Adipocyte (in vitro differentiated cells): Measurements from ENCODE around the gene SLC7A14.
"Not testable (repeated sequence)": the region's sequence is repeated elsewhere in the genome, so short reads cannot be mapped to it uniquely, and the experiment has no call there.

Experiments
- DNase-seq: peaks from one replicate; pipeline ENCODE4 v3.0.0-alpha.2; 2015; ENCODE audit warnings: low read depth
- H3K27me3 ChIP-seq: replicated peaks from 2 replicates; pipeline ENCODE4 v1.7.0; 2013; ENCODE audit warnings: mild to moderate bottlenecking, low read length, moderate library complexity; ENCODE audit not compliant: control insufficient read depth, insufficient read depth
- H3K36me3 ChIP-seq: 2 replicates; pipeline ENCODE4 v1.7.0; 2013; ENCODE audit warnings: low read length, mild to moderate bottlenecking, moderate library complexity; ENCODE audit not compliant: control insufficient read depth, insufficient read depth, severe bottlenecking
- H3K4me1 ChIP-seq: 2 replicates; pipeline ENCODE4 v1.7.0; 2013; ENCODE audit warnings: mild to moderate bottlenecking, low read length, moderate library complexity; ENCODE audit not compliant: control insufficient read depth, insufficient read depth
- H3K4me3 ChIP-seq: 2 replicates; pipeline ENCODE4 v1.7.0; 2013; ENCODE audit warnings: mild to moderate bottlenecking, low read length, moderate library complexity
- H3K9ac ChIP-seq: 2 replicates; pipeline ENCODE4 v1.7.0; 2013; ENCODE audit warnings: mild to moderate bottlenecking, low read length, moderate library complexity
- H3K9me3 ChIP-seq: 2 replicates; pipeline ENCODE4 v1.7.0; 2013; ENCODE audit warnings: mild to moderate bottlenecking, low read length, moderate library complexity; ENCODE audit not compliant: control insufficient read depth

The SLC7A14 gene

DNA sequence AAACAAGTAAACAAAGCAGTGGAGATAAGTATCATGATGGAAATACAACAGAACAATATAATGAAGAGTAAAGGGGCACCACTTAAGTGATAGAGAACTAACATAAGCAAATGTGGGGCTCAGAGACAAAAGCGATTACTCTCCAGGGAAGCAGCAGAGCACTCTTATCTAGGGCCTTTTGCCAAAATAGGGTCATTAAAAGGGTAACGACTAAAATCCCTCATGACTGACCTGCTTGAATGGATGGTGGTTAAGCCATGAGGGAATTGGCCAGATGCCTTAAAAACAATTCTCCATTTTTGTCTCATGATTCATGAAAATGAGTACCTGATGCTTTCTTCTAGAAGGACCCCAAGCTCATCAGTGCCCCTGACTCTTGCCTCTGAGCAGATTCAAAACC lies 3.2 kb upstream of the SLC7A14 start:
- Histone ChIP-seq H3K36me3 (no peaks in the 10 kb centered on the region), H3K9me3 (no peaks in the 10 kb centered on the region), H3K4me1 (peaks cover 6% of the 10 kb centered on the region), H3K9ac (no peak overlapping the region), H3K4me3 (no peak overlapping the region), H3K27me3 (no peaks in the 10 kb centered on the region)
- no peak for DNase-seq

DNA sequence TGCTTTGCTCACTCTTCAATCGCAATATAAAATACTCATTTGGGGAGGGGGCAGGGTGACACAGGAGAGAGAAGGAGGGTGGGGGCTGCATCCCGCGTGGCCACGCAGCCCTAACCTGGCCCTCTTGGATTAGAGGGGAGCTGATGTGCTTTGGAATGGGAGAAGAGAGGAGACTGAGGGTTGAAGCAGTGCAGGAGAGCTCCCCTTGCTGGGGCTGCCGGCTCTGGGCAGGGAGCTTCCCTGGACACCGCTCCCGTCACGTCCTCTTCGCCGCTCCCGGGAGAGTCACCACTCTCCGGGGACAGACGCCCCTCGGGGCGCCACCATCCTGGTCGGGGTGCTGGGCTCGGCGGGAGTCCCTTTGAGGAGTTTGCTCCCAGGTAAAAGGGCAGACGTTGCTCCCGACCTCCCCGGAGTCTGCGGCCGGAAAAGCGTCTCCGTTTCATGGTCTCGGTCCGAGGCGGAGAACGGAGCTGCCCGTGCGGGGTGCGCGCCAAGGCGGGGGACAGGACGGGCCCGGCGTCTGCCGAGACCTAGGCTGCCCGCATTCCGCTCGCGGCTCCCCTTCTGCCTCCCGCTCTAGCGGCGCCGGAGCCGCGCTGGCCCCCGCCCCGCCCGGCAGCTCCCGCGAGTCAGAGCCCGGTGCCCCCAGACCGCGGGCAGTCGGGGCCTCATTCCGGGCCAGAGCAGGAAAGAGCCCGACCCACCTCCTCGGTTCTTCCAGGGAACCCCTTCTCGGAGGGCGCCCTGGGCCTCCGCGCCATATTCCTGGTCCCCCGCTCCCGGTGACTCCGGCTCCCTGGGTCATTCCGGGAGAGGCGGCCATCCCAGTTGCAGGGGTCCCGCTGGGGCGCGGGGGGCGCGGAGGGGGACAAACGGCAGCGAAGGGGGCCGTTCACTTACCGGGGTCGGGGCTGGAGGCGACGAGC lies 603 bp downstream of the SLC7A14 start:
- Histone ChIP-seq H3K27me3 (no peaks in the 10 kb centered on the region), H3K4me3 (peak overlapping the region; percentile 85), H3K4me1 (peaks cover 6% of the 10 kb centered on the region), H3K36me3 (no peaks in the 10 kb centered on the region), H3K9ac (peak overlapping the region; percentile 41), H3K9me3 (no peaks in the 10 kb centered on the region)
- peak; percentile 49 for DNase-seq

DNA sequence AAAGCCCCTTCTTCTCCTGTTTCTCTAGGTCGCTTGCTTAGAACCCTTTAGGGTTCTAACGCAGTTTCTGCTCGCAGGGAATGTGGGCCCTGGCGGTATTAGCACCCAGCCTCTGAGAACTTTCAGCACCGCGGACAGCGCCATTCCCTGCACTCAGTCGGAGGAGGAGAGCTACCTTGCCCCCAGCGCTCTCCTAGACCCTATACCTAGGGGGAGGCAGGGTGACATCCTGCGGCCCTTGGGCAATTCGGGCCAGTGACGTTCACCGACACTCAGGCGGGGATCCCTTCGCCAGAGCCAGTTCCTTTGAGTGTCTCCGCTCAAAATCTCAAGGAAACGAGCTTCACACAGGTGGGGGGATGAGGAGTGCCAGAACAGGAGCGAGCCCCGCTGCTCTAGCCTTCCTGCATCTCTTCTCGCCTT lies 1.3 kb downstream of the SLC7A14 start:
- peak; percentile 88 for DNase-seq
- Histone ChIP-seq H3K4me1 (peaks cover 6% of the 10 kb centered on the region), H3K27me3 (no peaks in the 10 kb centered on the region), H3K4me3 (peak overlapping the region; percentile 85), H3K9me3 (no peaks in the 10 kb centered on the region), H3K9ac (no peak overlapping the region), H3K36me3 (no peaks in the 10 kb centered on the region)

DNA sequence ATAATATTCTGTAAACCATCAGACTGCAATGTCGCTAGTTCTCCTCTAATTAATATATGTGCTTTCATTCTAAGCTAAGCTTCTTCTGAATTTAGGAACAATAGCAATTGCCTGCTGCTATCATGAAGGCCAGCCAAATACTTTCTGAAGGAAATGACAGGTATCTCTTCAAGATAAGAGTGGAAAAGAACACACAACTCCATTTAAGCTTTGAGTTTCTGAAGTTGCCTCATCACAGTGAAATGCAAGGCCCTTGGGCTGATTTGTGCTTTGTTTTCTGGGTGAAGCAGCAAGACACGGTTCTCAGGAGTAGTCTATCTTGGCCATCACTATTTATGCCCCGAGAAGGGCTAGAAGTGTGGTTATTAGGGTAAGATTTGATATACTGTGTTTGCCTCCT lies 6.2 kb downstream of the SLC7A14 start:
- Histone ChIP-seq H3K9ac (no peak overlapping the region), H3K27me3 (no peaks in the 10 kb centered on the region), H3K4me3 (no peak overlapping the region), H3K9me3 (no peaks in the 10 kb centered on the region), H3K4me1 (peaks cover 4% of the 10 kb centered on the region), H3K36me3 (no peaks in the 10 kb centered on the region)
- DNase-seq, result no peak

DNA sequence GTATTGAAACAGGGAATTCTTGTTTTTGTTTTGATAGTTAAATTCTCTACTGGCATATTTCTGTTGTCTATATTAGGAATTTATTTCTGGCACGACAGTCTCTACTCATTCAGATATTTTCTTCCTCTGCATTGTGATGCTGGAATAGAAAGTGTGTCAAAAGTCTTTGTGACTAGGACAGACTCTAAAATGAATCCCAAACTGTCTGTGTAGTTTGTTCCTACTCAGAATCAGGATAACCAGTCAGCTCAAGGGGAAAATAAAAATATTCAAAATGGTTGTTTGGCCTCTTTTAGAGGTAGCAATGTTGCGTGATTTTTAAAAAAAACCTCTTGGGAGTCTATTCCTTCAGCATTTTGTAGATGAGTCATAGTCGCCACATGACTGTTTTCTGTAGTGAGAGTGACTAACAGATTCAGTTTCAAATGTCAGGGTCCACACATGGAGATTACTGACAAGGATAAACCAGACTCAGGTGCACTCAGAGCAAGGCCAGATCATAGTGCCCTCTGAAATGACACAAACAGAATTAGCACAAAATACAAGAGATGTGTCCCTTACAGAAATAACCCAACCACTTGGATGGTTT lies 13.1 kb downstream of the SLC7A14 start:
- Histone ChIP-seq H3K9ac (peak overlapping the region; percentile 69), H3K27me3 (no peaks in the 10 kb centered on the region), H3K4me3 (peak overlapping the region; percentile 38), H3K36me3 (no peaks in the 10 kb centered on the region), H3K4me1 (peaks cover 36% of the 10 kb centered on the region), H3K9me3 (no peaks in the 10 kb centered on the region)
- peak; percentile 84 for DNase-seq

DNA sequence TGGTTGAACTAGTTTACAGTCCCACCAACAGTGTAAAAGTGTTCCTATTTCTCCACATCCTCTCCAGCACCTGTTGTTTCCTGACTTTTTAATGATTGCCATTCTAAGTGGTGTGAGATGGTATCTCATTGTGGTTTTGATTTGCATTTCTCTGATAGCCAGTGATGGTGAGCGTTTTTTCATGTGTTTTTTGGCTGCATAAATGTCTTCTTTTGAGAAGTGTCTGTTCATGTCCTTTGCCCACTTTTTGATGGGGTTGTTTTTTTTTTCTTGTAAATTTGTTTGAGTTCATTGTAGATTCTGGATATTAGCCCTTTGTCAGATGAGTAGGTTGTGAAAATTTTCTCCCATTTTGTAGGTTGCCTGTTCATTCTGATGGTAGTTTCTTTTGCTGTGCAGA lies 18.3 kb downstream of the SLC7A14 start:
- H3K9ac ChIP-seq, DNase-seq: not testable (repeated sequence)

DNA sequence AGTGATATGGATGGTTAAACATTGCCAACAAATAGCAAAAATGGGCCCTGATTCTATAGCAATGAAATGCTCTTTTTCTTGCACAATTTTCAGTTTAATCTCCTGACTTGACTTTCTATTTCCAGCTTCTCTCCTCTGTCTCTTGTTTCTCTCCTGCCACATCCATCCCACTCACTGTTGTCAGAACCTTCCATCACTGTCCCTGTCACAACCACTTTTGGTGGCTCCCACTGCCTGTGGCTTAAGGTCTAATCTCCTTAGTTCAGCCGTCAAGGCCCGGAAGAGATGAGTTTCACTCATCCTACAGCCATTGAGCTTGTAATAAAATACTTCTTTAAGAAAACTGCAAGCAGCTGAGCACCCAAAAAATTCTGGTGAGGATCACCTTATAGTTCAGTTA lies 19.5 kb downstream of the SLC7A14 start:
- H3K4me1 ChIP-seq, result peaks cover 5% of the 10 kb centered on the region
- H3K27me3 ChIP-seq, result no peaks in the 10 kb centered on the region
- no peak overlapping the region for H3K4me3 ChIP-seq
- DNase-seq, result no peak
- no peaks in the 10 kb centered on the region for H3K36me3 ChIP-seq
- H3K9ac ChIP-seq, result no peak overlapping the region
- H3K9me3 ChIP-seq, result no peaks in the 10 kb centered on the region

More for the DNA sequence above, 18.3 kb downstream of the SLC7A14 start:
- H3K36me3 ChIP-seq, H3K27me3 ChIP-seq, H3K9me3 ChIP-seq, H3K4me3 ChIP-seq: not testable (repeated sequence)
- peaks cover 17% of the 10 kb centered on the region for H3K4me1 ChIP-seq

DNA sequence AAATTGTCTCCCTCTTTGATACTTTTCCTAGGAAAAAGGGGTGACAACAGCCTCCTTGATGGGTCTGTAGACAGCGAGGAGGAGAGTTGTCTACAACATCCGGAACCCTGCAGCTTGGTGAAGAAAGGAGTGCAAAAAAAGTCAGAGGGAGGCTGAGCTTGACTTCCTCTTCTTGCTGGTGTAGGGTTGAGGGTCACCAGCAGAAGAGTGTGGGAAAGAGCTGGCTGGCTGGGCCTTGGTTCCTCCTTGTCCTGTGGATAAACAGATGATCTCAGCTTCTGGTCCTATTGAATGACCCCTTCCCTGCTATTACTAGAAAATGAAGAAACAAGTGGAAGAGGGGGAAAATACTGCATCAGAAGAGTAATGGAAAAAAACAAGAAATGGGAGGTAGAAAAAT lies 20.4 kb downstream of the SLC7A14 start:
- no peak overlapping the region for H3K9ac ChIP-seq
- no peaks in the 10 kb centered on the region for H3K27me3 ChIP-seq
- H3K4me1 ChIP-seq, result peaks cover 8% of the 10 kb centered on the region
- H3K4me3 ChIP-seq, result no peak overlapping the region
- H3K36me3 ChIP-seq, result no peaks in the 10 kb centered on the region
- no peaks in the 10 kb centered on the region for H3K9me3 ChIP-seq
- DNase-seq, result no peak

DNA sequence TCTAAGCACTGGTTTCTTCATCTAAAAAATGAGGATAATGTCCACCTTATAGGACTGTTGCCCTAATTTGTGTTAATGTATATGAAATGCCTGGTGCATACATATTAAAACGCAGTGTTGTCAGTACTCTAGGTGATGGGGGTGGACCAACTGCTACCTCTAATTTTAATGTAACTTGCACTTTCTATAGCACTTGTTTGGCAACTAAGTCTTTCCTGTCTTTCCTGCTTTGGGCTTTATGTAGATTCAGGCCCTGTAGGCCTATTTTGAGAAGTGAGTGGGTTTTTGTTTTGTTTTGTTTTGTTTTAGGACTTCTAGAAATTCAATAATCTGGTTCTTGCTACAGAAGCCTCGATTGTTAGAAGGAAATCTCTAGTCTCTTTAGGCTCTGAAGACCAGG lies 21.2 kb downstream of the SLC7A14 start:
- Histone ChIP-seq H3K4me3 (peak overlapping the region; percentile 78), H3K27me3 (no peaks in the 10 kb centered on the region), H3K36me3 (no peaks in the 10 kb centered on the region), H3K9me3 (no peaks in the 10 kb centered on the region), H3K4me1 (peaks cover 8% of the 10 kb centered on the region), H3K9ac (peak overlapping the region; percentile 66)
- DNase-seq, result no peak

DNA sequence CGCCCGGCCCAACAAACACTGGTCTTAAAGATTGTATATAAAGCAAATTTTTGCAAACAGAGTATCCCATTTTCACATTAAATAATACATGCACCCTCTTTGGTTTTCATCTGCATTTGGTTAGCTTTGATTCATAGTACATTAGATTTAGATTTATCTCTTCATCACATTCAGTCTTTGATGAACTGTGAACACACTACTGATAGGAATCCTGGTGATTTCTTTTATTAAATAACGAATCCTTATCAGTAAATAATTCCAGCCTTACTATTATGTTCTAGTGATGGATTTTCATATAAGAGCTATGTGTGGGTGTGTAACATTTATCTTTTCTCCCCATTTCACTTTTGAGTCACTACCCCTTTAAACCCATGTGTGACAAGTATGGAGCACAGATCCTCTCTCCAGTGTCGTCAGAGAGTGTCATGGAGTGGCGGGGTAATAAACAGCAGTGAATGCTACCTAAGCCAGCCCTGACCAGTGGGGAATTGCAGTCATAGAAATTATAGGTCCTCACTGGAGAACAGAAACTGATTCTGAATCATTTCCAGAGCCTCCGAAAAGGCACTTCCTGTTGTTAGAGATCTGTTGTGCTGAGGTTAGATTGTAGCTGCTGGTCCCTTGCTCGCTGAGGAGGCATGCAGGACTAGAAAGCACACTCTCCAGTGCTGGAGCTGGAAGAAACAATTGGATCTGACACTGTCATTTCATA lies 22.0 kb downstream of the SLC7A14 start:
- Histone ChIP-seq H3K27me3 (no peaks in the 10 kb centered on the region), H3K36me3 (no peaks in the 10 kb centered on the region), H3K9me3 (no peaks in the 10 kb centered on the region), H3K4me3 (peak overlapping the region; percentile 78), H3K4me1 (peaks cover 8% of the 10 kb centered on the region), H3K9ac (peak overlapping the region; percentile 66)
- DNase-seq, result peak; percentile 48

DNA sequence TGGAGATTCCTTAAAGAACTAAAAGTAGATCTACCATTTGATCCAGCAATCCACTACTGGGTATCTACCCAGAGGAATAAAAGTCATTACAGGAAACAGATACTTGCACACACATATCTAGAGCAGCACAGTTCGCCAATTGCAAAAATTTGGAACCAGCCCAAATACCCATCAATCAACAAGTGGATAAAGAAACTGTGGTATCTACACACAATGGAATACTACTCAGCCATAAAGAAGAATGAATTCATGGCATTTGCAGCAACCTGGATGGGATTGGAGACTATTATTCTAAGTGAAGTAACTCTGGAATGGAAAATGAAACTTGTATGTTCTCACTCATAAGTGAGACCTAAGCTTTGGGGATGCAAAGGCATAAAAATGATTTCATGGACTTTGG lies 23.8 kb downstream of the SLC7A14 start:
- H3K9ac ChIP-seq, result no peak overlapping the region
- H3K9me3 ChIP-seq, result no peaks in the 10 kb centered on the region
- H3K36me3 ChIP-seq, result no peaks in the 10 kb centered on the region
- H3K27me3 ChIP-seq, result no peaks in the 10 kb centered on the region
- no peak overlapping the region for H3K4me3 ChIP-seq
- H3K4me1 ChIP-seq, result peaks cover 8% of the 10 kb centered on the region
- DNase-seq, result no peak
